K562 (cell line): Measurements from ENCODE around the gene ARID4B. TPM values are rescaled to one million over a fixed set of nuclear protein-coding genes. Genes with fewer than 3 reads are reported as not detected.

ENCODE experiments used
- ATAC-seq: fragments of 200-7000 bp; cut with Tn5 transposase; 3 replicates; pipeline ENCODE4 v1.9.1; 2020; ENCODE audit warnings: moderate library complexity
- BruUV-seq: library from RNA; stranded (reverse); fragments of 400-500 nt; replicated peaks from 2 replicates; lab custom pipeline; 2021; lab: Mats Ljungman, UMichigan
- CTCF ChIA-PET: fragments of 300-600 bp; formaldehyde crosslinking; extraction: SDS; loops from one replicate; lab custom pipeline; 2021; ENCODE audit warnings: low intra/inter-chr PET ratio; lab: Yijun Ruan, JAX
- POLR2A ChIA-PET: fragments of 300-600, 350-650 bp; sonication (Branson Sonifier 250); formaldehyde crosslinking; extraction: SDS; loops from one replicate; lab custom pipeline; 2021; ENCODE audit warnings: antibody characterized with exemption, inconsistent platforms; lab: Yijun Ruan, JAX
- DNase-seq, 4 experiments: peaks; one replicate each; pipeline versions ENCODE4 v3.0.0 to v3.0.0-alpha.2; 2011 to 2018; ENCODE audit warnings: low spot score in 3 of 4, mixed read lengths in 3 of 4; ENCODE audit errors: extremely low read depth in 1 of 4
- FAIRE-seq: peaks from 2 replicates; lab custom pipeline; 2011; peaks lifted over from hg19 to GRCh38; lab: Jason Lieb, UNC
- H2AFZ ChIP-seq: 2 replicates; pipeline ENCODE4 v1.6.0; 2011; ENCODE audit warnings: low read depth, low read length, control low read depth, inconsistent platforms
- H3K27ac ChIP-seq: fragments of 200-600 bp; 3 replicates; pipeline ENCODE4 v1.8.0; 2011; ENCODE audit warnings: low read depth, mild to moderate bottlenecking, control low read depth, inconsistent platforms, low read length, moderate library complexity, mixed read lengths; ENCODE audit errors: extremely low read depth
- H3K27me3 ChIP-seq, 2 experiments: fragments of 300-600 bp in 1 of 2; 2 replicates in 1 of 2; 3 replicates in 1 of 2; pipeline versions ENCODE4 v1.6.0 to v1.8.0; 2011; ENCODE audit warnings: inconsistent platforms in 2 of 2, low read length in 2 of 2, mild to moderate bottlenecking in 1 of 2, mixed read lengths in 1 of 2, moderate library complexity in 1 of 2; ENCODE audit not compliant: control insufficient read depth in 2 of 2, insufficient read depth in 2 of 2
- H3K36me3 ChIP-seq: fragments of 300-600 bp; 3 replicates; pipeline ENCODE4 v1.8.0; 2011; ENCODE audit warnings: mild to moderate bottlenecking, low read length, inconsistent platforms; ENCODE audit not compliant: control insufficient read depth, insufficient read depth
- H3K4me1 ChIP-seq, 2 experiments: fragments of 200-600 bp in 1 of 2; replicated peaks in 1 of 2; 2 replicates in 1 of 2; 3 replicates in 1 of 2; pipeline versions ENCODE4 v1.5.1 to v1.8.0; 2011; ENCODE audit warnings: inconsistent platforms in 2 of 2, low read length in 2 of 2, mild to moderate bottlenecking in 1 of 2, mixed read lengths in 1 of 2, moderate library complexity in 1 of 2; ENCODE audit not compliant: control insufficient read depth in 2 of 2, insufficient read depth in 2 of 2
- H3K4me2 ChIP-seq: 2 replicates; pipeline ENCODE4 v1.6.1; 2011; ENCODE audit warnings: low read length, control low read depth, inconsistent platforms, mixed read lengths; ENCODE audit not compliant: insufficient read depth
- H3K4me3 ChIP-seq: fragments of 200-600 bp; sonication (generic), shearing (Covaris generic); 2 replicates; pipeline ENCODE4 v1.5.1; 2016; ENCODE audit warnings: control low read depth, inconsistent platforms
- H3K79me2 ChIP-seq: fragments of 200-600 bp; 3 replicates; pipeline ENCODE4 v1.8.0; 2011; ENCODE audit warnings: low read length, inconsistent platforms; ENCODE audit not compliant: control insufficient read depth, insufficient read depth
- H3K9ac ChIP-seq, 2 experiments: 2 replicates each; pipeline versions ENCODE4 v1.6.0 to v1.6.1; 2011; ENCODE audit warnings: low read depth in 2 of 2, low read length in 2 of 2, control low read depth in 1 of 2, inconsistent platforms in 1 of 2, mild to moderate bottlenecking in 1 of 2, mixed read lengths in 1 of 2; ENCODE audit not compliant: insufficient read depth in 1 of 2
- H3K9me1 ChIP-seq: one replicate; pipeline ENCODE4 v1.6.0; 2011; ENCODE audit warnings: inconsistent platforms, mild to moderate bottlenecking, low read length, moderate library complexity; ENCODE audit not compliant: control insufficient read depth, insufficient read depth
- H3K9me3 ChIP-seq: replicated peaks from 2 replicates; pipeline ENCODE4 v1.5.1; 2011; ENCODE audit warnings: low read depth, low read length, inconsistent platforms; ENCODE audit not compliant: control insufficient read depth, insufficient read depth
- H4K20me1 ChIP-seq: replicated peaks from 2 replicates; pipeline ENCODE4 v1.6.1; 2011; ENCODE audit warnings: low read length, inconsistent platforms, mixed read lengths; ENCODE audit not compliant: control insufficient read depth, insufficient read depth
- EGR1 ChIP-seq: fragments of 450-650 bp; conservative IDR thresholded peaks from 2 replicates; pipeline ENCODE4 v1.6.1; 2017; ENCODE audit warnings: mild to moderate bottlenecking
- FOSL1 ChIP-seq: fragments of 200-800 bp; sonication (Bioruptor generic); conservative IDR thresholded peaks from 2 replicates; pipeline ENCODE4 v1.6.1; 2016; ENCODE audit warnings: missing genetic modification characterization, missing compliant biosample characterization
- GTF2F1 ChIP-seq: IDR thresholded peaks from 2 replicates; pipeline ENCODE4 v1.6.1; 2011; ENCODE audit warnings: low read depth, low read length, improper control_type of control experiment
- IRF2 ChIP-seq: sonication (generic); formaldehyde crosslinking; IDR thresholded peaks from 2 replicates; pipeline ENCODE4 v1.8.1; 2022; ENCODE audit warnings: mild to moderate bottlenecking, missing genetic modification reagents
- SMARCE1 ChIP-seq: fragments of 450-650 bp; IDR thresholded peaks from 2 replicates; pipeline ENCODE4 v1.7.1; 2016; ENCODE audit warnings: mild to moderate bottlenecking
- SRSF9 ChIP-seq: fragments of 200-400 bp; formaldehyde crosslinking; IDR thresholded peaks from 2 replicates; pipeline ENCODE4 v1.6.1; 2017; ENCODE audit warnings: low read depth, low read length, borderline replicate concordance
- WGBS: fragments of 100-300 bp; shearing (Covaris generic); methylation state at CpG from one replicate; pipeline ENCODE4 v1.1.6; 2016; ENCODE audit warnings: low coverage, mixed read lengths; ENCODE audit not compliant: insufficient coverage; ENCODE audit errors: missing lambda C conversion rate; 5-methylcytosine and 5-hydroxymethylcytosine counted together
- in situ Hi-C: fragments of 300-500 bp; cut with MboI; formaldehyde crosslinking; loops from 4 replicates; pipeline ENCODE4 v1.15.0; 2018; ENCODE audit warnings: inconsistent platforms, mixed read lengths
- intact Hi-C: fragments of 100-400 bp; cut with micrococcal nuclease; formaldehyde crosslinking; loops from 2 replicates; pipeline ENCODE4 v1.14.2; 2022
- polyA plus RNA-seq, 8 experiments: library from polyadenylated mRNA; depleted of rRNA in 4 of 8; stranded (reverse) in 5 of 8; unstranded in 3 of 8; fragments of >200 nt; fragmentation: Nextera tagmentation in 2 of 8; fragmentation: Illumina TruSeq in 1 of 8; extraction: Ambion mirVana in 2 of 8; extraction: Trizol in 1 of 8; gene quantifications; 2 replicates each; pipeline versions ENCODE4 v1.2.1 to v1.2.3, GENCODE V29; 2011 to 2014; ENCODE audit warnings: inconsistent platforms in 1 of 8, missing spikeins in 1 of 8
- total RNA-seq, 7 experiments: library from RNA; depleted of rRNA in 6 of 7; stranded (reverse); fragments of >200 nt in 6 of 7; fragmentation: Illumina TruSeq in 2 of 7; extraction: Trizol in 2 of 7; gene quantifications; 2 replicates each; pipeline versions ENCODE4 v1.2.1 to v1.2.3, GENCODE V29; 2011 to 2021; ENCODE audit warnings: low replicate concordance in 1 of 7
- TF ChIP-seq, protein P1 (sequence below): sonication (generic); formaldehyde crosslinking; IDR thresholded peaks from 2 replicates; pipeline ENCODE4 v1.8.0; 2022; ENCODE audit warnings: mild to moderate bottlenecking, low read depth, missing genetic modification reagents
- TF ChIP-seq, protein P2 (sequence below): fragments of 250-450 bp; sonication (Bioruptor Pico); IDR thresholded peaks from 2 replicates; pipeline ENCODE4 v1.8.0; 2022; ENCODE audit warnings: moderate library complexity, mild to moderate bottlenecking, inconsistent platforms
- TF ChIP-seq, protein P3 (sequence below): fragments of 250-450 bp; sonication (Bioruptor Pico); IDR thresholded peaks from 2 replicates; pipeline ENCODE4 v1.8.0; 2022; ENCODE audit warnings: inconsistent platforms
- TF ChIP-seq, protein P4 (sequence below): fragments of 450-650 bp; IDR thresholded peaks from 2 replicates; pipeline ENCODE4 v1.6.1; 2016
- TF ChIP-seq, protein P5 (sequence below), 2 experiments: IDR thresholded peaks in 1 of 2; conservative IDR thresholded peaks in 1 of 2; 2 replicates each; pipeline ENCODE4 v1.6.1; 2016; ENCODE audit warnings: low read depth in 2 of 2, mild to moderate bottlenecking in 1 of 2, missing compliant biosample characterization in 1 of 2, missing genetic modification characterization in 1 of 2, moderate library complexity in 1 of 2

The ARID4B gene
- total and polyA plus RNA-seq, 9 of the 15 experiments (the other 6 are each of a cell fraction or from before 2014, with no cell fraction given): 8.4 to 38.9 (median 18.5) TPM

DNA sequence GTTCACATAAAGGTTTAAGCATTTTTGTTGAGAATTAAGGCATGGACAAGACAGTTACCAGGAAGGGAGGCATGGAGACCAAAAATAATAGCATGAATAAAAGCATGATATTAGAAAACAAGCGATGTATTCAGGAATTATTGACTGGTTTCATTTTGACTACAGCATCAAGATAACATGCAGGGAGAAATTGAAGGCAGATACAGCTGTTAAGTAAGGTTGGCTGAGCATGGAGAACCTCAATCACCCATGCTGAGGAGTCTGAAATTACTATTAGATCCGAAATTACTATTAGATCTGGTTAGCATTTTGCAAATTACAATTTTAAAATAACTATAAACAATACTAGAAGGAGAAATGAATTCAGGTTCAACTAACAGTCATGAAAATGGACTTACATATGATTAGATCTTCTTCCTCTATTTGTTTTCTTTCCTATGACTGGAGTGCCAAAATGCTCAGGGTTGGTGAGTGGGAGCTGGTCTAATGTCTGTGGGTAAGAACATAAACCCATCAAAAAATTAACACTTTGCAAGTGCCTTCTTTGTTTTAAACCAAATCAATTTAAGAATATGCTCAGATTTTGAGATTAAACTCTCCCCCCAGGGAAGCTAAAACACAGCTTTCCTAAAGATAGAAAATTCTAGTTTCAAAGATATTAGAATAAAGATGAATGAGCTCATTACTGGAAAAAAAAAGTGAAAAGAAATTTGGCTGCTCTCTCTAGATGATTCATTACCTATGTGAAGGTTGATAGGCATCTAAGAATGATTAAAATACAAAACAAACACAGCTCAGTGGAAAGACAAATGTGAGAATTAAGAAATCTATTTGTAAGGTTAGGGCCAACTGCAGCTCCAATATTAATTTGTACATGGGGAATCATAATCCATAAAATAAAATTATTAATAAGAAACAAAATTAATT lies 81.7 kb downstream of the ARID4B start:
- Histone ChIP-seq H3K4me2 (no peak overlapping the region), H3K27ac (no peak overlapping the region), H3K79me2 (no peaks in the 10 kb centered on the region), H4K20me1 (no peaks in the 10 kb centered on the region), H3K4me3 (no peak overlapping the region), H3K27me3 (no peaks in the 10 kb centered on the region), H3K9ac (no peak overlapping the region), H3K9me3 (no peaks in the 10 kb centered on the region), H3K36me3 (peaks cover 50% of the 10 kb centered on the region), H2AFZ (no peak overlapping the region), H3K4me1 (no peaks in the 10 kb centered on the region; a peak in 2 of 5 replicates), H3K9me1 (no peaks in the 10 kb centered on the region)
- intact Hi-C loops: no loop called here
- WGBS: 66% methylated on average over 2 of the region's 2 CpGs
- no TSS peak for BruUV-seq
- ATAC-seq (no peak; the same call in 2 of the 3 replicates), FAIRE-seq (peak; percentile 29), DNase-seq (no peak)
- POLR2A ChIA-PET: interaction anchor here (0.6 to 1.6 kb wide), 4 partner anchors 12 to 35 kb away, joined by 3 to 6 read pairs (median 4); no protein-coding TSS in a partner anchor
- CTCF ChIA-PET: no interaction called here
- in situ Hi-C loops: no loop called here
- TF ChIP-seq, protein P1, sequence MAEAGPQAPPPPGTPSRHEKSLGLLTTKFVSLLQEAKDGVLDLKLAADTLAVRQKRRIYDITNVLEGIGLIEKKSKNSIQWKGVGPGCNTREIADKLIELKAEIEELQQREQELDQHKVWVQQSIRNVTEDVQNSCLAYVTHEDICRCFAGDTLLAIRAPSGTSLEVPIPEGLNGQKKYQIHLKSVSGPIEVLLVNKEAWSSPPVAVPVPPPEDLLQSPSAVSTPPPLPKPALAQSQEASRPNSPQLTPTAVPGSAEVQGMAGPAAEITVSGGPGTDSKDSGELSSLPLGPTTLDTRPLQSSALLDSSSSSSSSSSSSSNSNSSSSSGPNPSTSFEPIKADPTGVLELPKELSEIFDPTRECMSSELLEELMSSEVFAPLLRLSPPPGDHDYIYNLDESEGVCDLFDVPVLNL (CRISPR knock-in tag): no peak
- peak; percentile 54 for TF ChIP-seq FOSL1 (tag)
- TF ChIP-seq SMARCE1: peak; percentile 28; the same call in 1 of the 2 replicates
- TF ChIP-seq, protein P2, sequence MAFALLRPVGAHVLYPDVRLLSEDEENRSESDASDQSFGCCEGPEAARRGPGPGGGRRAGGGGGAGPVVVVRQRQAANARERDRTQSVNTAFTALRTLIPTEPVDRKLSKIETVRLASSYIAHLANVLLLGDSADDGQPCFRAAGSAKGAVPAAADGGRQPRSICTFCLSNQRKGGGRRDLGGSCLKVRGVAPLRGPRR (CRISPR knock-in tag): no peak
- no peak for TF ChIP-seq SRSF9
- no peak for TF ChIP-seq IRF2
- TF ChIP-seq, protein P3, sequence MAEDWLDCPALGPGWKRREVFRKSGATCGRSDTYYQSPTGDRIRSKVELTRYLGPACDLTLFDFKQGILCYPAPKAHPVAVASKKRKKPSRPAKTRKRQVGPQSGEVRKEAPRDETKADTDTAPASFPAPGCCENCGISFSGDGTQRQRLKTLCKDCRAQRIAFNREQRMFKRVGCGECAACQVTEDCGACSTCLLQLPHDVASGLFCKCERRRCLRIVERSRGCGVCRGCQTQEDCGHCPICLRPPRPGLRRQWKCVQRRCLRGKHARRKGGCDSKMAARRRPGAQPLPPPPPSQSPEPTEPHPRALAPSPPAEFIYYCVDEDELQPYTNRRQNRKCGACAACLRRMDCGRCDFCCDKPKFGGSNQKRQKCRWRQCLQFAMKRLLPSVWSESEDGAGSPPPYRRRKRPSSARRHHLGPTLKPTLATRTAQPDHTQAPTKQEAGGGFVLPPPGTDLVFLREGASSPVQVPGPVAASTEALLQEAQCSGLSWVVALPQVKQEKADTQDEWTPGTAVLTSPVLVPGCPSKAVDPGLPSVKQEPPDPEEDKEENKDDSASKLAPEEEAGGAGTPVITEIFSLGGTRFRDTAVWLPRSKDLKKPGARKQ (CRISPR knock-in tag): 0 out of 2 replicates have a peak, but pooled peaks have one; percentile 13
- TF ChIP-seq GTF2F1: no peak
- TF ChIP-seq, protein P4, sequence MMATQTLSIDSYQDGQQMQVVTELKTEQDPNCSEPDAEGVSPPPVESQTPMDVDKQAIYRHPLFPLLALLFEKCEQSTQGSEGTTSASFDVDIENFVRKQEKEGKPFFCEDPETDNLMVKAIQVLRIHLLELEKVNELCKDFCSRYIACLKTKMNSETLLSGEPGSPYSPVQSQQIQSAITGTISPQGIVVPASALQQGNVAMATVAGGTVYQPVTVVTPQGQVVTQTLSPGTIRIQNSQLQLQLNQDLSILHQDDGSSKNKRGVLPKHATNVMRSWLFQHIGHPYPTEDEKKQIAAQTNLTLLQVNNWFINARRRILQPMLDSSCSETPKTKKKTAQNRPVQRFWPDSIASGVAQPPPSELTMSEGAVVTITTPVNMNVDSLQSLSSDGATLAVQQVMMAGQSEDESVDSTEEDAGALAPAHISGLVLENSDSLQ: peak; percentile 36; the same call in 1 of the 2 replicates
- TF ChIP-seq EGR1: no peak
- TF ChIP-seq, protein P5, sequence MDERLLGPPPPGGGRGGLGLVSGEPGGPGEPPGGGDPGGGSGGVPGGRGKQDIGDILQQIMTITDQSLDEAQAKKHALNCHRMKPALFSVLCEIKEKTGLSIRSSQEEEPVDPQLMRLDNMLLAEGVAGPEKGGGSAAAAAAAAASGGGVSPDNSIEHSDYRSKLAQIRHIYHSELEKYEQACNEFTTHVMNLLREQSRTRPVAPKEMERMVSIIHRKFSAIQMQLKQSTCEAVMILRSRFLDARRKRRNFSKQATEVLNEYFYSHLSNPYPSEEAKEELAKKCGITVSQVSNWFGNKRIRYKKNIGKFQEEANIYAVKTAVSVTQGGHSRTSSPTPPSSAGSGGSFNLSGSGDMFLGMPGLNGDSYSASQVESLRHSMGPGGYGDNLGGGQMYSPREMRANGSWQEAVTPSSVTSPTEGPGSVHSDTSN (CRISPR knock-in tag; IDR thresholded peaks at IDR 0.05; ENCODE audit: low read depth): no peak
- TF ChIP-seq, protein P5 (tag; conservative IDR thresholded peaks at IDR 0.05; ENCODE audit: low read depth): peak; percentile 67
